PC-9 (cell line): Measurements from ENCODE around the gene PTPN6. TPM values are rescaled to one million over a fixed set of nuclear protein-coding genes. Genes with fewer than 3 reads are reported as not detected.
A peak's percentile ranks its signal among the peaks of the same experiment; 100 is the strongest.

Experiments
- Bru-seq: library from RNA; stranded (reverse); fragments of 400-500 nt; gene quantifications from one replicate; lab custom pipeline; 2021; lab: Mats Ljungman, UMichigan
- BruChase-seq, 2 experiments: library from RNA; stranded (reverse); fragments of 400-500 nt; gene quantifications; one replicate each; lab custom pipeline; 2021; lab: Mats Ljungman, UMichigan
- BruUV-seq: library from RNA; stranded (reverse); fragments of 400-500 nt; replicated peaks from 2 replicates; lab custom pipeline; 2021; lab: Mats Ljungman, UMichigan
- CTCF ChIA-PET: fragments of 300-600 bp; sonication (Branson Sonifier 250); formaldehyde crosslinking; loops from one replicate; lab custom pipeline; 2022; ENCODE audit warnings: antibody characterized with exemption; lab: Charles Lee
- POLR2A ChIA-PET: fragments of 300-600 bp; sonication (Branson Sonifier 250); formaldehyde crosslinking; loops from one replicate; lab custom pipeline; 2022; ENCODE audit warnings: antibody characterized with exemption; ENCODE audit not compliant: unreplicated experiment; lab: Charles Lee
- DNase-seq, 2 experiments: peaks; one replicate each; pipeline versions ENCODE4 v3.0.0 to v3.0.0-alpha.2; 2015 to 2022; ENCODE audit warnings: mixed read lengths in 1 of 2
- H2AFZ ChIP-seq: fragments of 200-600 bp; sonication (generic); 2 replicates; pipeline ENCODE4 v1.8.1; 2017; ENCODE audit warnings: antibody characterized with exemption
- H3F3A ChIP-seq: fragments of 200-600 bp; sonication (generic); 2 replicates; pipeline ENCODE4 v1.8.1; 2017; ENCODE audit warnings: antibody characterized with exemption, mild to moderate bottlenecking, low read depth; ENCODE audit not compliant: insufficient read depth
- H3K27ac ChIP-seq: fragments of 200-600 bp; sonication (generic); 2 replicates; pipeline ENCODE4 v1.6.1; 2016; ENCODE audit warnings: mixed run types
- H3K27me3 ChIP-seq: fragments of 200-600 bp; sonication (generic); 2 replicates; pipeline ENCODE4 v1.6.1; 2016; ENCODE audit warnings: low read depth, mixed run types; ENCODE audit not compliant: insufficient read depth
- H3K36me3 ChIP-seq: fragments of 200-600 bp; sonication (generic); 2 replicates; pipeline ENCODE4 v1.6.1; 2016; ENCODE audit warnings: low read depth, mixed run types
- H3K4me1 ChIP-seq: fragments of 200-600 bp; sonication (generic); replicated peaks from 2 replicates; pipeline ENCODE4 v1.6.1; 2016; ENCODE audit warnings: mixed run types; ENCODE audit not compliant: insufficient read depth
- H3K4me2 ChIP-seq: fragments of 200-600 bp; sonication (generic); 2 replicates; pipeline ENCODE4 v1.6.1; 2017; ENCODE audit warnings: mixed run types
- H3K4me3 ChIP-seq: fragments of 200-600 bp; sonication (generic); 2 replicates; pipeline ENCODE4 v1.6.1; 2016; ENCODE audit warnings: mixed run types
- H3K79me2 ChIP-seq: fragments of 200-600 bp; sonication (generic); 2 replicates; pipeline ENCODE4 v1.6.1; 2017; ENCODE audit warnings: low read depth, mixed run types
- H3K9me2 ChIP-seq: fragments of 200-600 bp; sonication (generic); 2 replicates; pipeline ENCODE4 v1.8.1; 2017; ENCODE audit warnings: mild to moderate bottlenecking; ENCODE audit not compliant: insufficient read depth
- H3K9me3 ChIP-seq: fragments of 200-600 bp; sonication (generic); 2 replicates; pipeline ENCODE4 v1.8.1; 2016; ENCODE audit warnings: low read depth; ENCODE audit not compliant: insufficient read depth
- H4K20me1 ChIP-seq: fragments of 200-600 bp; sonication (generic); 2 replicates; pipeline ENCODE4 v1.8.1; 2017; ENCODE audit not compliant: insufficient read depth
- CTCF ChIP-seq: fragments of 200-600 bp; sonication (generic); conservative IDR thresholded peaks from 2 replicates; pipeline ENCODE4 v1.6.1; 2017; ENCODE audit warnings: mixed run types, antibody characterized with exemption, mild to moderate bottlenecking, moderate library complexity
- EZH2 ChIP-seq: fragments of 200-600 bp; sonication (generic); IDR thresholded peaks from 2 replicates; pipeline ENCODE4 v1.8.0; 2017; ENCODE audit warnings: antibody characterized with exemption, low read depth
- intact Hi-C: fragments of 100-400 bp; cut with micrococcal nuclease; formaldehyde crosslinking; loops from one replicate; pipeline ENCODE4 v1.10.0; 2022; ENCODE audit not compliant: unreplicated experiment
- long read RNA-seq: library from polyadenylated mRNA; stranded (forward); transcript quantifications from one replicate; pipeline ENCODE4 v2.0.0, GENCODE V29; 2022
- total RNA-seq: library from RNA; stranded (reverse); gene quantifications from 2 replicates; pipeline ENCODE4 v1.2.3, GENCODE V29; 2021

PTPN6 gene
- total RNA-seq, result 84.1 and 92.7 TPM in 2 replicates
- Bru-seq, nascent RNA, result percentile 59 among the genes with signal in this experiment
- BruChase-seq, experiment 1, labeled RNA remaining after a 2-hour chase, result percentile 71 among the genes with signal in this experiment
- percentile 80 among the genes with signal in this experiment for BruChase-seq, experiment 2, labeled RNA remaining after a 6-hour chase
- long read RNA-seq, transcript PTPN6-202 (16 exons, 2,159 nt), result major isoform, 42 of 94 reads
- long read RNA-seq, partial matches to known transcripts, result 19 of 94 reads
- long read RNA-seq, other reads (novel, unspliced or antisense), result 33 of 94 reads

GRCh38 chr12:6950811-6951540, at the start of gene PTPN6:
PTPN6 (plus strand) TSS chr12:6951356; CDS start chr12:6951513, 157 bp downstream.
- ChIA-PET CTCF (no interaction called here), POLR2A (no interaction called here)

DNA sequence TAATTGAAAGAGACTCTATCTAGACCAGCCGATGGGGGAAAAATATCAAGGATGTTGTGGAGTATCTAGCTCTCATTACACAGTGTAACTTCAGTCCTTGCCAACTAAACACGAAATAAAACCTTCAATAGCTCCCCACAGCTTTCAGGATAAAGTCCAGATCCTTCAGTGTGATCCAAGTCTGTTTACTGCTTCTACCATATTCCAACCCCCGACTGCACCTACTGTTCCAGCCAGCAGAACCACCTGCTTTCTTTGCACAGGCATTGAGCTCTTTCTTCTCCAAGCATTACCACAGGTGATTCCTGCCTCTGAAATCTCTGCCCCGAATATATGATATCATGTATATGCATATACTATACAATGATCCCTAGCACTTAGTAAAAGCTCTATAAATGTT, 48.7 kb upstream of the PTPN6 start:
- no peak for TF ChIP-seq EZH2
- TF ChIP-seq CTCF, result no peak
- no TSS peak for BruUV-seq
- H4K20me1 ChIP-seq, result no peaks in the 10 kb centered on the region
- no peak overlapping the region for H3K27ac ChIP-seq
- no peaks in the 10 kb centered on the region for H3K9me2 ChIP-seq
- H3K9me3 ChIP-seq, result no peaks in the 10 kb centered on the region
- H3K4me2 ChIP-seq, result no peak overlapping the region
- no peak overlapping the region for H2AFZ ChIP-seq
- CTCF ChIA-PET, result interaction anchor here (0.5 to 2.2 kb wide), 4 partner anchors 11 to 751 kb away, joined by 3 to 14 read pairs (median 8); no protein-coding TSS in a partner anchor
- H3K27me3 ChIP-seq, result no peaks in the 10 kb centered on the region
- intact Hi-C loops, result no loop called here
- no peak overlapping the region for H3K4me3 ChIP-seq
- H3K36me3 ChIP-seq, result no peaks in the 10 kb centered on the region
- DNase-seq, result no peak
- POLR2A ChIA-PET, result interaction anchor here (0.6 kb wide), 1 partner anchor 302 kb away, joined by 3 read pairs; no protein-coding TSS in a partner anchor
- H3K79me2 ChIP-seq, result no peaks in the 10 kb centered on the region
- peaks cover 35% of the 10 kb centered on the region; the same call in 1 of the 2 replicates for H3F3A ChIP-seq
- H3K4me1 ChIP-seq, result peaks cover 22% of the 10 kb centered on the region

More at GRCh38 chr12:6950811-6951540, at the start of gene PTPN6:
- H3K9me2 ChIP-seq, result no peaks in the 10 kb centered on the region
- no peak within 1 kb of the TSS for H3K4me2 ChIP-seq
- H3K9me3 ChIP-seq, result no peaks in the 10 kb centered on the region
- no peaks in the 10 kb centered on the region for H3K36me3 ChIP-seq
- H4K20me1 ChIP-seq, result no peaks in the 10 kb centered on the region
- no TSS peak for BruUV-seq
- peaks cover 8% of the 10 kb centered on the region; the same call in 1 of the 2 replicates for H3F3A ChIP-seq
- no peak within 1 kb of the TSS for H3K27ac ChIP-seq
- peaks cover 17% of the 10 kb centered on the region; the same call in 1 of the 2 replicates for H3K79me2 ChIP-seq
- H3K27me3 ChIP-seq, result no peaks in the 10 kb centered on the region
- intact Hi-C loops, result no loop called here
- DNase-seq, result no peak
- no peak within 1 kb of the TSS for H2AFZ ChIP-seq
- TF ChIP-seq CTCF (no peak), EZH2 (no peak)
- H3K4me3 ChIP-seq, result no peak within 1 kb of the TSS
- H3K4me1 ChIP-seq, result peaks cover 7% of the 10 kb centered on the region

DNA sequence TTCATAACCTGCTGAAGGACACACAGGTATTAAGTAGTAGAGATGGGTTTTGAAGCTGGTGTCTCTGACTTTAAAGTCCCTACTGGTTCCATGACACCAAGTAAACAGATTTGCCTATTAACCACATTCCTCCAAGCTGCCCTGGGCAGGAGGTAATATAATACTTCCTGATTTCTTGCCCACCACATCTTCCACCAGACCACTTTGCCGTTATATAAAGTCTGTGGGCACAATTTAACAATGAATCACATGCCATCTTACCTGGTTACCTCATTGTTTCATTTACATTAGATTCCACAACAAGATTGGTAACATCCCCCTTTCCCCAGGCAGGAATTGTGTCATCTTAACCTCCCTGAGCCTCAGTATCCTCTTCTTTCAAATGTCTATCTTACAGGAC, 47.4 kb upstream of the PTPN6 start:
- POLR2A ChIA-PET, result interaction anchor here (0.8 kb wide), 1 partner anchor 57 kb away, joined by 9 read pairs; no protein-coding TSS in a partner anchor
- no peaks in the 10 kb centered on the region for H3K36me3 ChIP-seq
- H3K9me3 ChIP-seq, result no peaks in the 10 kb centered on the region
- BruUV-seq, result no TSS peak
- peak in 1 of 2 experiments; percentile 84 for DNase-seq
- no peaks in the 10 kb centered on the region for H3K9me2 ChIP-seq
- CTCF ChIA-PET, result interaction anchor here (0.8 to 2.2 kb wide), 2 partner anchors 12 to 31 kb away, joined by 3 to 7 read pairs; partner anchors contain the start of gene SPSB2
- peak overlapping the region; percentile 97 for H3K4me2 ChIP-seq
- TF ChIP-seq CTCF, result no peak
- TF ChIP-seq EZH2, result no peak
- no peaks in the 10 kb centered on the region for H3K27me3 ChIP-seq
- intact Hi-C loops, result loop anchor here (2.0 kb wide), 1 partner anchor 51 kb away; the partner anchor contains the start of gene USP5
- no peaks in the 10 kb centered on the region for H3K79me2 ChIP-seq
- peaks cover 35% of the 10 kb centered on the region; the same call in 1 of the 2 replicates for H3F3A ChIP-seq
- peak overlapping the region; percentile 97 for H2AFZ ChIP-seq
- no peaks in the 10 kb centered on the region for H4K20me1 ChIP-seq
- 0 out of 2 replicates have a peak overlapping the region, but pooled peaks have one; percentile 1 for H3K27ac ChIP-seq
- H3K4me3 ChIP-seq, result peak overlapping the region; percentile 86; the same call in 1 of the 2 replicates
- peaks cover 22% of the 10 kb centered on the region for H3K4me1 ChIP-seq
